ENCODE results near the gene SYTL2.
"Not testable (repeated sequence)": the region's sequence is repeated elsewhere in the genome, so short reads cannot be mapped to it uniquely, and the experiment has no call there.

Gene SYTL2

GRCh38 chr11:85787168-85787567 is 23.8 kb downstream of the SYTL2 start:
- DNase-seq: no peak

GRCh38 chr11:85784480-85785265 is 26.3 kb downstream of the SYTL2 start:
- no peak for DNase-seq

DNA sequence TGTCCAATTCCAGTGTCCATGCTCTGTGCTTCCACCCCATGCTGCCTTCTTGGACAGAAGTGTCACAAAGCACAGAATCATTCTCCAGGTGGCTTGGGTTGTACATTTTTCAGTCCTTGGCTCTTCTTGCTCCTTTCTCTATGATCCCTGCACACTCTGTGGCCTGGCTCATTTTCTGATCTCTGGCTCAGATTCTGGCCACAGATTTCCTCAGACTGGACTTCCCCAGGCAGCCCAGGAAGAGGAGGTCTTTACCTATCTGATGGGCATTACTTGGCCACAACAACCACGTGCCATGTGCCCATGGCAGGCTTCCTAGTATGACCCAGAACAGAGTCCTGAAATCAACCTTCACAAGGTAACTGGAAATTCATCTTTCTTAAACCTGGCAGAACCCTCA is 27.2 kb downstream of the SYTL2 start:
- no peak for DNase-seq

- peak; percentile 16 for DNase-seq
These were observed 30.0 kb downstream of the SYTL2 start for GRCh38 chr11:85780780-85781517.

DNA sequence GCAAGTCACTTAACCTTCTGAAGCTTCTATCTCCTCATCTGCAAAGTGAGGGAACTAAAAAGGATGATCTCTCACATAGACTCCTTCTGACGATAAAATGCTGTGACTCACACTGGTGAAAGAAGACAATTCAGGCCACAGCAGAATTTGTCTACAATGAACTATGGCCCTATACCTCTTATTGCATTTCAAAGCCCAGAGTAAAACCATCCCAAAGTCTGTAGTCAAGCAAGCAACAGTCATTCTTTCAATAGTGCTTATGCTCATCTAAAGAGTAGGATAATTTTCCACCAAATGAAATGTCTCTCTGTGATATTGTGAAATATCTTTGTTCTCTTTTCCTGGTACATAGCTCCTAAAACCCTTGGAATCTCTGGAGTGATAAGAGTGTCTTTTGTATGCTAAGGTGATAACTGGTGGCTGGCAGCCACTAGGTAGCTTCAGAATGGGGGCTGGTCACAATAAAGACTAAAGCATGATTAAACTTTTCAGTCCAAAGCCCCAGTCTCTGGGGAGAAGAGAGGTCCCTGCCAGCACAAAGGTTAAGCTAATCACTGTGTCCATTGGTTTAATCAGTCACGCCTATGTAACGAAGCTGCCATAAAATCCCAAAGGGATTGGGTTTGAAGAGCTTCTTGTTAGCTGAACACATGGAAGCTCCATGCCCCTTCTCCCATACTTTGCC is 30.8 kb downstream of the SYTL2 start:
- DNase-seq: no peak

GRCh38 chr11:85777603-85777972 is 33.4 kb downstream of the SYTL2 start:
- DNase-seq: not testable (repeated sequence)

DNA sequence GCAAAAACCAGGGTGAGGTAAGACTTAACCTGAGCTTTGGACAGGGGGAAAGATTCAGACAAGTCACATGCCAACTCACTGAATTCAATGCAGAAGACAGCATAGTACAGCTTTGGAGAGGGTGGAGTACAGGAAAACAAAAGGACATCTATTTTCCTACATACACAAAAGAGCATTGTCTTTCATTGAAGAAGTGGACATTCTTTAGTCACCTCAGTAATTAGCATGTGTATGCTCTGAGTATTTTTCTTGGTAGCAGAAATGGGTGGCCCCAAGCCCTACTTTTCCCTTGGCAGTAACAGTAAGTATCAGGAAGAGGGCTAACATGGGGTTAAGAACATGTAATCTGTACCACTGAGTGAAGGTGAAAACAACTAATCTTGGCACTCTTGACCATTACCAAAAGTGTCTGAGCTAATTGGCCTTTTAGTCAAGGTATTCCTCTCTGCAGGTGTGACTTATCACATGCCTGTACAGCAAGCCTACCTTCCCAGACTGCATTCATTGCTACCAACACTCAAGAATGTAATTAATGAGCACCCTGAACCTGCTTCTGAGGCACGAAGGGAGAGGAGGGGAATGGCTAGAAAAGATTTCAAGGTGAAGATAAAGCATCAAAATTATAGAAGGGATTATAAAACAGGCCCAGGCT is 33.9 kb downstream of the SYTL2 start:
- DNase-seq: no peak

DNA sequence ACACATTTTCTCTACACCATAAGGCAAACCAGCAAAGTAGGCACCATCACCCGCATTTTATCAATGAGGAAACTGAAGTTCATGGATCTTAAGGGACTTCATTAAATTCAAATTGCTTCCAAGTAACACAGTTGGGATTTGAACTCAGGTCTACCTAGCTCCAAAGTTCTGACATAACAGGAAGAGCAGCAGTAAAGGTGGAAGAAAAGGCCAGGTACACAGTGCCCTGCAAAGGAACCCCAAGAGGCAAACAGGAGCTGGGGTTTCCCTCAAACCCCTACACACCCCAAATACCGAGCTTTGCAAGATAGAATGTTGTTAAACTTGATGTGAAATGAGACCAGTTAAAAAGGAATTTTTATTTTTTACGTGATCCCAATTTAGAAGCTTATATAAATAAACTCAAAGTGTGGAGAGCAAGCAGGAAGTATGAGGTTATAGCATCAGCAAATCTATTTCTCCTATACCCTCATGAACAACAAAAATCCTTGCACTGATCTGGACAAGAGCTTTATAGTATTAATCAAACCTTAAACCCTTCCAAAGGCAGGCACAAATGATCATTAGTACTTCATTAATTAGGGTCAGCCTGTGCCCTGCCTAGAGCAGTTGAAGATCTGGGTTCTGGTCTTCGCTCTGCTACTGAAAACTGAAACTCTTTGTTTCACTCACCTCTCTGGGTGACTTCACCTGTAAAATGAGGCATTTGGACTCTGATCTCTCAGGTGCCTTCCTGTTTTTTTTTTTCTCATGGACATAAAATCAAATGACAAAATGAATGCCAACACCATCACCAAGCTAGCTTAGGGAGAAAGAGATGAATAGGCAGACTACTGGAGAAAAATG is 36.5 kb downstream of the SYTL2 start:
- no peak for DNase-seq

DNA sequence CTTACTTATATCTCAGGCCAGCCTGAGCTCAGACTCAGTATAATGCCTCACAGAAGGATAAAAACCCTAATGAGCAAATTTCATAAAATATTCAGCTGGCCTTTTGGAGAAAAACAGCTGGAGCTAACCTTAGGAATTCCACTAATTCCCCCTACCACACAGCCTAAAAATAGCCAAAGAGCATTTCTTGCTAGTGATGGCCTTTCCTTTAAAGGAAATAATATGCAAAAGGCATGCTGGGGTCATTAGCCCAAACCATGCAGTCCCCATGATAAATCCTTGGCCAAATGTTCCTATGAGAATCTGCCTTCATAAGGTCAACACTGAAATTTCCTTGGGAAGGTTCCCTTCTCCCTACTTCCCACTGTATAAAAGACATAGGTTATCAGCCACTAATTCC is 38.2 kb downstream of the SYTL2 start:
- no peak for DNase-seq

- no peak for DNase-seq
These were observed 39.4 kb downstream of the SYTL2 start for GRCh38 chr11:85771568-85771967.

- DNase-seq: no peak
These were observed 41.2 kb downstream of the SYTL2 start for GRCh38 chr11:85769771-85770170.

DNA sequence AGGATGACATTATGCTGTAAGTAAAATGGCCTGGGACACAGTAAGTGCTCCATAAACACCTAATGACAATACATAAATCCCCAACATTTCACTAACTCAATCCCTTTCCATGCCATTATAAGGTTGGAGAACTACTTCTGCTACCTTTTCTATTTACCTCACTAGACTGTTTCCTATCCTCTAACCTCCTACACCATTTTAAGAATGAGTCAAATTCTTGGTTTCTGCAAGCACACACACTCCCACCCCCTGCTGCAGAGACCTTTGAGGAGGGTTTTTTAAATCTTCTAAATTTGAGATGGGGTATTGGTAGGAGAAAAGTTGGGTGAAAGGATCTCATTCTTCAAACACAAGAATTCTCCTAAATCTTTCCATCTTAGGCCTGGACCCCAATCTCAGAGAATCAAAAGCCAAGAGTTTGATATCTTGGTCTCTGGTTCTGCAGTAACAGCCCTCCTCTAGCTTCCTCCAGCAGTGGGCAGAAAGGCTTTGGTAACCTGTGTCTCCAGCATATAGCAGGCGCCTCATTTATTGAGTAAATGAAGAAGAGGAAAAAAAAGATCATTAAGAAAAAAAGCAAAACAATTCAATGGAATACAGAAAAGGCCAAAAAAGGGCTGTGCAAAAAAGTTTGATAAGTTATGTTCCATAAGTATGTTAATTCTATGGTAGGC is 42.3 kb downstream of the SYTL2 start:
- DNase-seq: no peak

GRCh38 chr11:85767246-85767945 is 43.5 kb downstream of the SYTL2 start:
- no peak for DNase-seq

GRCh38 chr11:85766721-85767161 is 44.2 kb downstream of the SYTL2 start:
- no peak for DNase-seq

DNA sequence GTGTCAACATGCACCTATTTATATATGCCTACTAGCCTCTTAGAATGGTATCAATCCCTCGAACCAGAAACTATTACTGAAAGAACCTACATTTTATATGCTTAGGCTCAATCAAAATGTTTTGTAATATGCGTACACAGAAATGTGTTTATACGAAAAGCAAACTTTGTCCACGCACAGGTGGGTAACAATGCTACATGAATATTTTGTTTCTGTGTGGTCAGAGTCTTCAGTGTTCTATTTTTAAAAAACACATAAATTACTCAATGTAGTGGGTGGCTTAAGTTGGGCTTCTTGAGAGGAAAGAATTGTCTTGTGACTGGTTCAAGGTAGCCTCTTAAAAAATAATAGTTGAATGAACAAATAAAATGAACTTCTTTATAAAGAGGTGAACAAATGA is 46.1 kb downstream of the SYTL2 start:
- DNase-seq: no peak

DNA sequence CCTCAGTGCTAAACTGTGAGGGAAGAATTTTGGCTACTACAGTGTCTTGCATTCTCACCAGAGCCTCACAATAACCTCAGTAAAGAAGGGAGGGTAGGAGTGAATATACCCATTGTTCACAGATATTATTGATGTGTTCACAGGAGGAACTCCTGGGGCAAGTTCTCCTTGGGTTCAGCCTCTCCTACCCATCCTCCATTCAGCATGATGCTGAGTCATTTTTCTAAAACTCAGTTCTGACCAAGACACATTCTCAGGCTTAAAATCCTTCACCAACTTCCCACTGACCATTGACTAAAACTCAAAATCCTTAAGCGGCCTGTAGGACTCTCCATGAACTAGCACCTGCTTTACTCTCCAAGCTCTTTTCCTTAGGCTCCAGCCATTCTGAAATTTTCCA is 48.7 kb downstream of the SYTL2 start:
- no peak for DNase-seq

DNA sequence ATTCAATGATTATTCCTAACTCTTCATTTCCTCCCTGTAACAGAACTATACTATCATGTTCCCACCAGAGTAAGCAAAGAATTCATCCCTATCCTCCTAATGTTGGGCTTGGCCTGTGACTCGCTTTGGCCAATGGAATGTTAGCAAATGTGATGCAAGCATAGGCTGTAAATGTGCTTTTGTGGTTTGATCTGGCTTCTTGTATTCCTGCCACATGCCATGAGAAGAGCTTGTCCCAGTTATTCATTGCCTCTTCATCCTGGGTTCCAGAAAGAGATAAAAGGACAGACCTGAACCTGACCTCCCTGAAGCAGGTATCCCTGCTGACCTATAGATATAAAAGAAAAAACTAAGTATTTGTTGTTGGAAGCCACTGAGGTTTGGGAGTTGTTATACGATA is 51.0 kb downstream of the SYTL2 start:
- DNase-seq: no peak

DNA sequence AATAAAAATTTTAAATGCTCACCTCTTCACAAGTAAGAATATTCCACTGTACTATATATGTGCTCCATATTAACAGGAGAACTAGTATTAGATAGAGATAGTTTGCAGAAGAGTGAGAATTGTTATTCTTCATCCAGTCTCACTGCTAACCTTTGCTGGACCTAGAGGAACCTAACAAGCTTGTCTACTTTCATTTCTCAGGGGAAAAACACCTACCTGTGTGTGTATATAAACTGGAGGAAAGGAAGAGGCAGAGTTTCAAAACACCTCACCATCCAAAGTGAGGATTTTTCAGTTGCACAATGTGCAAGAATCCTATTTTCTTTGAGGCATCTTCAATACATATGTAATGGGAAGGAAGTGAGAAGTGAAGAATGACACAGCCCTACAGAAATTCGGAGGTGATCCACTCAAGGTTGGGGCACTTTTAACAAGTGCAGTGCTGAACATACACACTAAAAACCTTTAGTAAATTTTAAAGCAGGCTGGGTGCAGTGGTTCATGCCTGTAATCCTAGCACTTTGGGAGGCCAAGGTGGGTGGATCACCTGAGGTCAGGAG is 52.4 kb downstream of the SYTL2 start:
- no peak for DNase-seq

DNA sequence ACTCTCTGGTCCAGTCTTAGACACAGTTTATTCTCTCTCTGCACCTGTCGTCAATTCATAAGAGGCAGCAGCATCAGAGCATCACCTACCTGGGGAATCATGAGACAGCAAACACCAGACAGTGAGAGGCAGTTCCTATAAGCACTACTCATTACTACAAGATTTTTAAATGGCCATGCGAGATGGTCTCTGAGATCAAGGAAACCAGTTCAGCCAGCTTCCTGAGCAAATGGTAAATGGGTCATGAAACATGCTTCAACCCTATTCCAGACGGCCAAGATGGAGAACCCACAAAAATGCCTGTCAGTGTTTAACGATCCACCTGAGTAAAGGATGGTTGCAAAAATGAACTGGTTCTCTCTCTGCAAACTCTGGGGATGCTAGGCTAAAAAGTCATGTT is 52.9 kb downstream of the SYTL2 start:
- no peak for DNase-seq

- DNase-seq: no peak
These were observed 54.3 kb downstream of the SYTL2 start for GRCh38 chr11:85756401-85757200.

Measured in inflammatory macrophage treated with lipopolysaccharide for 4 hours (primary cell).